Right lobe of liver (tissue), 4 donors: ENCODE measurements around the gene KRTAP3-2.

Experiments used
- CTCF ChIP-seq, 4 donors: fragments of 200-600 bp in 3 of 4; fragments of 450-650 bp in 1 of 4; IDR thresholded peaks; one replicate each; pipeline versions ENCODE4 v1.5.1 to v1.8.0; 2016 to 2022; ENCODE audit warnings: antibody characterized with exemption in 4 of 4, mild to moderate bottlenecking in 2 of 4
- POLR2A ChIP-seq: fragments of 450-650 bp; IDR thresholded peaks from one replicate; pipeline ENCODE4 v1.6.1; 2017; ENCODE audit warnings: antibody characterized with exemption, mild to moderate bottlenecking
- donor health status: DM: no; HTN: no; CAD: no.
- donor health status: DM: no; HTN: no; CAD: no.
- donor health status: DM: no; HTN: yes; CAD: no.

GRCh38 chr17:40950176-40950575 is 49.5 kb downstream of the KRTAP3-2 start:
- TF ChIP-seq CTCF (IDR thresholded peaks at IDR 0.05) (no peak), POLR2A (no peak)
